HG03060 (cell line): ENCODE results near the gene TOLLIP.

Experiments used
- ATAC-seq: cut with Tn5 transposase; IDR thresholded peaks from one replicate; pipeline ENCODE4 v1.9.1; 2021; ENCODE audit warnings: low read depth, moderate number of reproducible peaks; ENCODE audit not compliant: unreplicated experiment

Gene TOLLIP

GRCh38 chr11:1234771-1235305, 74.6 kb downstream of the TOLLIP start:
- no peak for ATAC-seq

- no peak for ATAC-seq
Observed at GRCh38 chr11:1234054-1234720, 75.2 kb downstream of the TOLLIP start.

- no peak for ATAC-seq
Observed at GRCh38 chr11:1233351-1234053, 75.9 kb downstream of the TOLLIP start.

DNA sequence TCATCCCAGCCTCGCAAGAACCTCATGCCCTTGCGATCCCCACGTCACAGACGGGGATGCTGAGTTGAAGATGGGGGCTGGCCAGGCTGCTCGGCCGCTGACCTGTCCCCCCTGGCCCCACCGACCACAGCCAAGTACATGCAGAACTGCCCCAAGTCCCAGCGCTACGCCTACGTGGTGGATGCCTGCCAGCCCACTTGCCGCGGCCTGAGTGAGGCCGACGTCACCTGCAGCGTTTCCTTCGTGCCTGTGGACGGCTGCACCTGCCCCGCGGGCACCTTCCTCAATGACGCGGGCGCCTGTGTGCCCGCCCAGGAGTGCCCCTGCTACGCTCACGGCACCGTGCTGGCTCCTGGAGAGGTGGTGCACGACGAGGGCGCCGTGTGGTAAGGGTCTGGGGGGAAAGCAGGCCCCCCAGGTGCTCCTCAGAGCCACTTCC, 76.5 kb downstream of the TOLLIP start:
- no peak for ATAC-seq

DNA sequence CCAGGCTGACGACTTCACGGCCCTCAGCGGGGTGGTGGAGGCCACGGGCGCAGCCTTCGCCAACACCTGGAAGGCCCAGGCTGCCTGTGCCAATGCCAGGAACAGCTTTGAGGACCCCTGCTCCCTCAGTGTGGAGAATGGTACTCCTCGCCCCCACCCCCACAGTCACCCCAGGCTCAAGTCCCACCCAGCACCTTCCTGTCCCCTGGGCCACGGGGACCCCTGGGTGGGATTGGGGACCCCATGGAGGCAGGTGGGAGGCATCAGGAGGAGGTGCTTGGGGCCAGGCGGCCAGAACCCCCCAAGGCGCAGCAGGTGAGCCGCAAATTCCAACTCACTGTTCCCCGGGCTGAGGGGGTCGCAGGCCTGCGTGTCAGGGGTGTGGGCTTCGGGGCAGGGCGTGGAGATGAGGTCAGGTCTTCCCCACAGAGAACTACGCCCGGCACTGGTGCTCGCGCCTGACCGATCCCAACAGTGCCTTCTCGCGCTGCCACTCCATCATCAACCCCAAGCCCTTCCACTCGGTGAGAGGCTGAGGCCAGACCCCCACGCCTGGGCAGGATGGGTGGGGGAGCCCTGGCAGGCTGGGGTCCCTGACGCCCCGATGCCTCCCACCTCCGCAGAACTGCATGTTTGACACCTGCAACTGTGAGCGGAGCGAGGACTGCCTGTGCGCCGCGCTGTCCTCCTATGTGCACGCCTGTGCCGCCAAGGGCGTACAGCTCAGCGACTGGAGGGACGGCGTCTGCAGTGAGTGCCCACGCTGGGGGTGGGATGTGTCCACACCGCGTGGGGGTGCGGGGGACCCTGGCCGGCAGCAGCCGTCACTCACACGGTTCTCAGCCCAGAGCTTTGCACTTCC, 77.2 kb downstream of the TOLLIP start:
- ATAC-seq, result no peak

DNA sequence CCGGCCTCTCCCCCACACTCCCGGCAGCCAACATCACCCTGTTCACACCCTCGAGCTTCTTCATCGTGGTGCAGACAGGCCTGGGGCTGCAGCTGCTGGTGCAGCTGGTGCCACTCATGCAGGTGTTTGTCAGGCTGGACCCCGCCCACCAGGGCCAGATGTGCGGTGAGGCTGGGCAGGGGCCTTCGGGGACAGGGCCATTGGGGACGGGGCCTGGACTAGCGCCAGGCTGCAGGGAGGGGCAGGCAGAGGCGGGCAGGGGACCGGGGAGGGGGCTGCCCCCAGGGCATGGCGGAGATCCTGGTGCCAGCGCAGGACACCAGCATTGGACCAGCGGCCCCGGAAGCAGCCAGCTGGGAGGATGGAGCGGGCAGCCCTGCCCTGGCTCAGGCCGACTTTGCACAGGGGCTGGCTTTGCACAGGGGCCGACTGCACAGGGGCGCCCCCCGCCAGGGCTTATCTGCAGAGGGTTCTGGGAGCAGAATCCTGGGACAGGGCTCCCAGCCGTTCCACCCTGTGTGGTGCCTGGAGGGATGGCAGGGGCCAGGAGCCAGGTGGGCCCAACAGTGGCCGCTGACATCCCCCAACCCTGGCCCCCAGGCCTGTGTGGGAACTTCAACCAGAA, 77.9 kb downstream of the TOLLIP start:
- no peak for ATAC-seq

- no peak for ATAC-seq
Observed at GRCh38 chr11:1230456-1231395, 78.7 kb downstream of the TOLLIP start.

GRCh38 chr11:1230121-1230455, 79.3 kb downstream of the TOLLIP start:
- ATAC-seq, result no peak

- no peak for ATAC-seq
Observed at GRCh38 chr11:1229471-1230120, 79.8 kb downstream of the TOLLIP start.

GRCh38 chr11:1228921-1229451, 80.4 kb downstream of the TOLLIP start:
- no peak for ATAC-seq

- ATAC-seq, result no peak
Observed at GRCh38 chr11:1228101-1228821, 81.2 kb downstream of the TOLLIP start.

DNA sequence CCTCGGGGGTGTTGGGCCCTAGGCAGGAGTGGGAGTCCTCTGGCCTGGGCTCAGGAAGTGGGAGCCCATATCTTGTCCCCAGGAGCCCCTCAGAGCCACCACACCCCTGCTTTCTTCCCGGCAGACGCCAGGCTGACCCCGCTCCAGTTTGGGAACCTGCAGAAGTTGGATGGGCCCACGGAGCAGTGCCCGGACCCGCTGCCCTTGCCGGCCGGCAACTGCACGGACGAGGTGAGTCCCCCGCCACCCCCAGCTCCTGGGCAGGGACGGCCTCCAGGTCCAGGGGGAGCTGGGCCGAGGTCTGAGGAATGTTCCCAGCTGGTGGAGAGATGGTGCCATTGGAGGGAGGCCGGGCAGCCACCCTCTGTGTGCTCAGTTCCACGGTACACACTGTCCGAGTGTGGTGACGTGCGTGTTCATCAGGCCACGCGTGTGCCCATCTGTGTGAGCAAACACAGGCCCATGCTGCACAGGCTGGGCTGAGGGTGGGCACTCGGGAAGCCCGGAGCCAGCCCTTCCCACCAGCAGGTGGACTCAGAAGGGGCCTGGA, 81.8 kb downstream of the TOLLIP start:
- ATAC-seq, result no peak

DNA sequence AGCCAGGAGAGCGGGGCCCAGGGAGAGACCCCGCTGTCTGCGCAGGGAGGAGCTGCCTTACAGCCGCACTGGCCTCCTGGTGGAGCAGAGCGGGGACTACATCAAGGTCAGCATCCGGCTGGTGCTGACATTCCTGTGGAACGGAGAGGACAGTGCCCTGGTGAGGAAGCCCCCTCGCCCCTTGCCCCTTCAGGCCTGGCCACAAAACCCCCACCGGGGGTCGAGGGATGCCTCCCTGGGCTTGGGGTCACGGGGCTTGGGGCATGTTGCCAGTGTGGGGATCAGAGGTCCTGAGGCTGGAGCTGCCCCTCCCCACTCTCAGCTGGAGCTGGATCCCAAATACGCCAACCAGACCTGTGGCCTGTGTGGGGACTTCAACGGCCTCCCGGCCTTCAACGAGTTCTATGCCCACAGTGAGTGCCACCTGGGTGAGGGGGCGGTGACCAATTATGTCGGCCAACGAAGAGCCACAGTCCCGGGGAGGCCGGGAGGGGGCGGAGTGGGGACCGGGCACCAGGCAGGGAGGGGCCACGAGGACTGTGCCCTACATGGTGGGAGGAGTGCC, 82.4 kb downstream of the TOLLIP start:
- ATAC-seq, result no peak

DNA sequence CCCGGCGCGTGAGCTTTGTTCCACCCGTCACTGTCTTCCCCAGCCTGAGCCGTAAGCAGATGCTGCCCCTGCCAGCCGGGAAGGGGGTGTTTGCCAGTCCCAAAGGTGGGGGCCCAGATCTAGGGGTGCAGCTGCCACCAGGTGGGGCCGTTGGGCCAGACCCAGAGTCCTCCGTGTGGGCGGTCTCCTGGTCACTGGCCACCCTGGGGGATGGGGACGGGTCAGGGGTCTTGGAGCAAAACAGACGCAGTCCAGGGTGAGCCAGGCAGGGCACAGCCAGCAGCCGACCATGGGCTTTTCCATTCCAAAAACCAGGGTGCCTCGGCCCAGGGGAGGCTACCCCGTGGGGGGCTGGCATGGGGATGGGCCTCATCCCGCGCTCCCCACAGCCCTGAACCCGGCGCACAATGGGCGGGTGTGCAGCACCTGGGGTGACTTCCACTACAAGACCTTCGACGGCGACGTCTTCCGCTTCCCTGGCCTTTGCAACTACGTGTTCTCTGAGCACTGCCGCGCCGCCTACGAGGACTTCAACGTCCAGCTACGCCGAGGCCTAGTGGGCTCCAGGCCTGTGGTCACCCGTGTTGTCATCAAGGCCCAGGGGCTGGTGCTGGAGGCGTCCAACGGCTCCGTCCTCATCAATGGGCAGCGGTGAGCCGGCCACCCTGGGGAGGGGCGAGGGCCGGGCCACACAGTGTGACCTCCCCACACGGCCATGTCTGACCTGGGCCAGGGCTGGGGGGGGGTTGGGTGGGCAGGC, 83.0 kb downstream of the TOLLIP start:
- no peak for ATAC-seq

GRCh38 chr11:1225386-1226225, 83.8 kb downstream of the TOLLIP start:
- ATAC-seq, result no peak
